ENCODE data around the gene TTLL9. TPM values are rescaled to one million over a fixed set of nuclear protein-coding genes. Genes with fewer than 3 reads are reported as not detected.

TTLL9 gene
- total RNA-seq, 6 donors from 2014 or later, result 0.31 to 20.7 (median 4.4) TPM

GRCh38 chr20:31992086-31992485 is 121.7 kb downstream of the TTLL9 start:
- ATAC-seq (ENCODE audit: low FRiP score in 2 of 2), result no peak
- DNase-seq, result no peak
- no peak for TF ChIP-seq CTCF (IDR thresholded peaks at IDR 0.05)
- no peak for TF ChIP-seq POLR2A (IDR thresholded peaks at IDR 0.05)
- TF ChIP-seq EP300 (IDR thresholded peaks at IDR 0.05), result no peak
- TF ChIP-seq POLR2AphosphoS5 (IDR thresholded peaks at IDR 0.05), result no peak
- Histone ChIP-seq H3K9me3 (no peaks in the 10 kb centered on the region), H3K36me3 (no peaks in the 10 kb centered on the region), H3K27ac (no peak overlapping the region), H3K4me3 (no peak overlapping the region), H3K27me3 (peaks cover 0 to 7% (median 3%) of the 10 kb centered on the region in 4 donors), H3K4me1 (peaks cover 0 to 6% (median 2%) of the 10 kb centered on the region in 4 donors)
- 75 to 95% methylated on average over 2 of the region's 2 CpGs for WGBS, 2 donors

Small RNA genes lying within 50 kb of the gene (small RNA-seq; reads per million reads assigned to genes)
- 0 to 0.13 (median 0) reads per million in 4 donors for gene RNU1-94P

Other genes with a start within 250 kb of the TTLL9 start
- 10 to 100 TPM in 4 of 6 donors, 1 to 10 TPM in 2; 1.9 to 24.3 (median 13.5) TPM for gene COX4I2, start 232.7 kb upstream of the TTLL9 start, total RNA-seq
- gene BCL2L1, start 147.8 kb upstream of the TTLL9 start, total RNA-seq, result 100 to 1,000 TPM; 131 to 245 (median 182) TPM
- gene TPX2, start 131.3 kb upstream of the TTLL9 start, total RNA-seq, result 1 to 10 TPM; 1.0 to 6.7 (median 3.8) TPM
- gene MYLK2, start 51.3 kb upstream of the TTLL9 start, total RNA-seq, result not detected
- gene FOXS1, start 25.0 kb upstream of the TTLL9 start, total RNA-seq, result 1 to 10 TPM in 2 of 6 donors, under 1 TPM in 1, not detected in 3; 0.91 to 1.7 (median 1.3) TPM
- gene DUSP15, start 107 bp upstream of the TTLL9 start, total RNA-seq, result 1 to 10 TPM in 4 of 6 donors, under 1 TPM in 1, not detected in 1; 0.69 to 1.7 (median 1.1) TPM
- 10 to 100 TPM in 2 of 6 donors, 1 to 10 TPM in 4; 3.0 to 11.8 (median 7.9) TPM for gene PDRG1, start 81.4 kb downstream of the TTLL9 start, total RNA-seq
- under 1 TPM in 3 of 6 donors, not detected in 3; under 0.01 to 0.07 (median 0.06) TPM for gene XKR7, start 97.5 kb downstream of the TTLL9 start, total RNA-seq
- 10 to 100 TPM in 2 of 6 donors, 1 to 10 TPM in 4; 4.2 to 29.2 (median 8.3) TPM for gene CCM2L, start 139.8 kb downstream of the TTLL9 start, total RNA-seq
- 10 to 100 TPM; 27.7 to 93.9 (median 69.1) TPM for gene HCK, start 181.6 kb downstream of the TTLL9 start, total RNA-seq
- 10 to 100 TPM; 26.7 to 48.0 (median 37.1) TPM for gene TM9SF4, start 239.1 kb downstream of the TTLL9 start, total RNA-seq

All from upper lobe of left lung (tissue), 6 donors.